Heart right ventricle (tissue), 16 donors: ENCODE measurements around the gene SERPINE1. TPM values are rescaled to one million over a fixed set of nuclear protein-coding genes. Genes with fewer than 3 reads are reported as not detected.
"Not testable (repeated sequence)": the region's sequence is repeated elsewhere in the genome, so short reads cannot be mapped to it uniquely, and the experiment has no call there.

ENCODE experiments used
- ATAC-seq, 8 donors: fragments of 200-7000 bp; cut with Tn5 transposase; one replicate each; pipeline ENCODE4 v1.9.1; 2020; ENCODE audit warnings: mild to moderate bottlenecking in 8 of 8, moderate library complexity in 8 of 8, moderate number of reproducible peaks in 1 of 8
- DNase-seq, 2 donors: peaks; one replicate each; pipeline ENCODE4 v3.0.0-alpha.2; 2020
- H3K27ac ChIP-seq, 10 donors: fragments of 200-600 bp; sonication (generic) in 2 of 10; one replicate each; pipeline versions ENCODE4 v1.5.0 to v1.8.0; 2020 to 2022; ENCODE audit warnings: mild to moderate bottlenecking in 3 of 10
- H3K27me3 ChIP-seq, 7 donors: fragments of 200-600 bp; one replicate each; pipeline ENCODE4 v1.8.0; 2021 to 2022; ENCODE audit warnings: mild to moderate bottlenecking in 2 of 7
- H3K36me3 ChIP-seq, 9 donors: fragments of 200-600 bp; sonication (generic) in 1 of 9; one replicate each; pipeline versions ENCODE4 v1.5.0 to v1.8.0; 2020 to 2022; ENCODE audit warnings: mild to moderate bottlenecking in 2 of 9
- H3K4me1 ChIP-seq, 9 donors: fragments of 200-600 bp; sonication (generic) in 1 of 9; one replicate each; pipeline versions ENCODE4 v1.5.0 to v1.8.0; 2020 to 2022; ENCODE audit warnings: mild to moderate bottlenecking in 4 of 9
- H3K4me3 ChIP-seq, 10 donors: fragments of 200-600 bp; sonication (generic) in 2 of 10; one replicate each; pipeline versions ENCODE4 v1.5.0 to v1.8.0; 2020 to 2022; ENCODE audit warnings: mild to moderate bottlenecking in 7 of 10, moderate library complexity in 2 of 10
- H3K9me3 ChIP-seq, 11 donors: fragments of 200-600 bp in 10 of 11; sonication (generic) in 2 of 11; one replicate each; pipeline versions ENCODE4 v1.5.0 to v1.8.0; 2013 to 2022; ENCODE audit warnings: mild to moderate bottlenecking in 2 of 11, control low read depth in 1 of 11, moderate library complexity in 1 of 11
- WGBS, 2 donors: extraction: QIAGEN DNeasy Blood & Tissue Kit; methylation state at CpG; one replicate each; pipeline ENCODE4 v1.1.7; 2013; ENCODE audit warnings: inconsistent platforms in 1 of 2; 5-methylcytosine and 5-hydroxymethylcytosine counted together
- intact Hi-C, 10 donors: fragments of 100-400 bp; cut with DNase I; formaldehyde crosslinking; loops; one replicate each; pipeline versions ENCODE4 v1.11.1 to v1.14.2; 2022
- polyA plus RNA-seq, 2 donors: library from polyadenylated mRNA; stranded (reverse); fragments of 200-250 nt; gene quantifications; one replicate each; pipeline ENCODE4 v1.2.3, GENCODE V29; 2013
- total RNA-seq, 10 donors: library from RNA; stranded (reverse); fragmentation: NEBNext Ultra II Directional in 3 of 10; extraction: Animal tissue kit (Norgen Biotek cat#: 25700) in 3 of 10; gene quantifications; one replicate each; pipeline versions ENCODE4 v1.2.1 to v1.2.4, GENCODE V29; 2021 to 2023
- TF ChIP-seq, protein P1 (sequence below), 9 donors: fragments of 200-600 bp; sonication (generic) in 2 of 9; IDR thresholded peaks; one replicate each; pipeline versions ENCODE4 v1.5.0 to v1.8.0; 2021 to 2022; ENCODE audit warnings: antibody characterized with exemption in 9 of 9, mild to moderate bottlenecking in 5 of 9, moderate library complexity in 1 of 9
- donor health status: Arrhythmogenic right ventricular cardiomyopathy.
- donor health status: ischemic (EF 13 %, LVEDD 7.1; RV severe dilation, severe dysfunction).
- donor health status: healthy with polysubstance abuse.
- donor health status: DM: no; HTN: yes; CAD: no.
- donor health status: DM: no; HTN: no; CAD: no.
- donor health status: ischemic (EF 25% LVEDD 6.9; RV normal size, moderate dysfunction).
- donor health status: ischemic (EF 25% LVEDD 5.7; RV mildly dilated, moderate dysfunction).
- donor health status: healthy.
- donor health status: DM: yes; HTN: yes; CAD: no.
- donor health status: Ischemic cardiomyopathy.
- donor health status: ischemic (EF 35%, LVEDD 5.7; RV mildly dilated, moderate dysfunction).
- donor health status: nonischemic (EF 11% LVEDD 7.7; RV severe dilation, severe dysfunction).
- donor health status: DM: yes; HTN: yes; CAD: no.
- donor health status: PGD.
- donor health status: ischemic (EF 29% LVEDD 5.4; RV normal size, mild dysfunction).
- donor health status: nonischemic (EF 23%, LVEDD 6.1; RV moderate dilation, normal function).

Gene SERPINE1
- total and polyA plus RNA-seq, 12 donors, result 1.2 to 269 (median 4.6) TPM

GRCh38 chr7:101102026-101102425, 24.9 kb upstream of the SERPINE1 start:
- no peaks in the 10 kb centered on the region for H3K36me3 ChIP-seq
- H3K4me1 ChIP-seq, result peaks cover 0 to 41% (median 24%) of the 10 kb centered on the region in 9 donors
- no peaks in the 10 kb centered on the region for H3K9me3 ChIP-seq
- 91 to 93% methylated on average over 6 of the region's 6 CpGs for WGBS, 2 donors
- TF ChIP-seq, protein P1, sequence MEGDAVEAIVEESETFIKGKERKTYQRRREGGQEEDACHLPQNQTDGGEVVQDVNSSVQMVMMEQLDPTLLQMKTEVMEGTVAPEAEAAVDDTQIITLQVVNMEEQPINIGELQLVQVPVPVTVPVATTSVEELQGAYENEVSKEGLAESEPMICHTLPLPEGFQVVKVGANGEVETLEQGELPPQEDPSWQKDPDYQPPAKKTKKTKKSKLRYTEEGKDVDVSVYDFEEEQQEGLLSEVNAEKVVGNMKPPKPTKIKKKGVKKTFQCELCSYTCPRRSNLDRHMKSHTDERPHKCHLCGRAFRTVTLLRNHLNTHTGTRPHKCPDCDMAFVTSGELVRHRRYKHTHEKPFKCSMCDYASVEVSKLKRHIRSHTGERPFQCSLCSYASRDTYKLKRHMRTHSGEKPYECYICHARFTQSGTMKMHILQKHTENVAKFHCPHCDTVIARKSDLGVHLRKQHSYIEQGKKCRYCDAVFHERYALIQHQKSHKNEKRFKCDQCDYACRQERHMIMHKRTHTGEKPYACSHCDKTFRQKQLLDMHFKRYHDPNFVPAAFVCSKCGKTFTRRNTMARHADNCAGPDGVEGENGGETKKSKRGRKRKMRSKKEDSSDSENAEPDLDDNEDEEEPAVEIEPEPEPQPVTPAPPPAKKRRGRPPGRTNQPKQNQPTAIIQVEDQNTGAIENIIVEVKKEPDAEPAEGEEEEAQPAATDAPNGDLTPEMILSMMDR (IDR thresholded peaks at IDR 0.05), result no peak
- no peak for ATAC-seq
- peaks cover 0 to 14% (median 0%) of the 10 kb centered on the region in 7 donors for H3K27me3 ChIP-seq
- no peak overlapping the region for H3K4me3 ChIP-seq
- no peak for DNase-seq
- H3K27ac ChIP-seq, result no peak overlapping the region
- intact Hi-C loops, result no loop called here

GRCh38 chr7:101103701-101104100, 23.2 kb upstream of the SERPINE1 start:
- H3K36me3 ChIP-seq, H3K4me3 ChIP-seq, DNase-seq, H3K9me3 ChIP-seq, intact Hi-C loops, ATAC-seq: not testable (repeated sequence)
- Histone ChIP-seq H3K27me3 (peaks cover 0 to 14% (median 0%) of the 10 kb centered on the region in 7 donors), H3K27ac (peak overlapping the region in 1 of 10 donors; percentile 42), H3K4me1 (peaks cover 0 to 53% (median 35%) of the 10 kb centered on the region in 9 donors)
- WGBS, 2 donors, result 88 to 92% methylated on average over 10 of the region's 10 CpGs

- H3K9me3 ChIP-seq, result no peaks in the 10 kb centered on the region
- 53 to 71% methylated on average over 15 of the region's 15 CpGs for WGBS, 2 donors
- intact Hi-C loops, result no loop called here
- DNase-seq (no peak), ATAC-seq (peak in 1 of 8 donors; percentile 15)
- TF ChIP-seq, protein P1 (IDR thresholded peaks at IDR 0.05), result no peak
- H3K36me3 ChIP-seq, result no peaks in the 10 kb centered on the region
- H3K27me3 ChIP-seq, result peaks cover 0 to 14% (median 0%) of the 10 kb centered on the region in 7 donors
- H3K27ac ChIP-seq, result peak overlapping the region in 1 of 10 donors; percentile 42
- no peak overlapping the region for H3K4me3 ChIP-seq
- H3K4me1 ChIP-seq, result peaks cover 0 to 53% (median 38%) of the 10 kb centered on the region in 9 donors
Observed at GRCh38 chr7:101104193-101104713, 22.7 kb upstream of the SERPINE1 start.

DNA sequence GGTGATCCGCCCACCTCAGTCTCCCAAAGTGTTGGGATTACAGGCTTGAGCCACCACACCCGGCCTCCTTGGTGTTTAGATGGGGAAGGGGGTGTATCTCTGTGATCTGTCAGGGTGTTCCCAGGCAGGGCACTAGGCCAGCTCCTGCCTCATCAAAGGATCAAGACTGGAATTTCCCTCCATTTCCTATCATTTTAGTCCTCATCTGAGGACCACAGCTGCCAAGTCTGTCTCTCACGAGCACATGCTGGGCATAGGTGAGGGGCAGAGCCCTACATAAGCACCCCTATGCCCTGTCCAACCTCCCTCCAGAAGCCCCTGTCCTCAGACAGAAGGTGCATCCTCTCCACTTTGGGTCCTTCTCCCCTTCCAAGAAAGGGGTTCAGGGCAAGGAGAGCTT, 22.1 kb upstream of the SERPINE1 start:
- Histone ChIP-seq H3K27me3 (peaks cover 0 to 14% (median 0%) of the 10 kb centered on the region in 7 donors), H3K4me3 (no peak overlapping the region), H3K36me3 (no peaks in the 10 kb centered on the region), H3K9me3 (no peaks in the 10 kb centered on the region), H3K4me1 (peaks cover 0 to 47% (median 33%) of the 10 kb centered on the region in 9 donors), H3K27ac (no peak overlapping the region)
- ATAC-seq (no peak), DNase-seq (no peak)
- intact Hi-C loops, result no loop called here
- WGBS, 2 donors, result 69 to 85% methylated on average over 3 of the region's 3 CpGs
- TF ChIP-seq, protein P1 (IDR thresholded peaks at IDR 0.05), result no peak

DNA sequence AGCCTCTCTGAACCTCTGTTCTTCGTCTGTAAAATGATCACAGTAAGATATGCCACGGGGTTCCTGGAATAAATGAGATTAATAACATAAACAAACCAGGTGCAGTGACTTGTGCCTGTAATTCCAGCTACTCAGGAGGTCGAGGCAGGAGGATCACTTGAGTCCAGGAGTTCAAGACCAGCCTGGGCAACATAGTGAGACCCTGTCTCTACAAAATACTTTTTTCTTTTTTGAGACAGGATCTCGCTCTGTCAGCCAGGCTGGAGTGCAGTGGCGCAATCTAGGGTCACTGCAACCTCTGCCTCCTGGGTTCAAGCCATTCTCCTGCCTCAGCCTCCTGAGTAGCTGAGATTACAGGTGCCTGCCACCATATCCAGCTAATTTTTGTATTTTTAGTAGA, 21.7 kb upstream of the SERPINE1 start:
- Histone ChIP-seq H3K27me3 (peaks cover 0 to 14% (median 0%) of the 10 kb centered on the region in 7 donors), H3K4me1 (peaks cover 0 to 43% (median 28%) of the 10 kb centered on the region in 9 donors)
- H3K27ac ChIP-seq, DNase-seq, H3K36me3 ChIP-seq, intact Hi-C loops, H3K9me3 ChIP-seq, H3K4me3 ChIP-seq, ATAC-seq: not testable (repeated sequence)
- WGBS, 2 donors, result 77 to 79% methylated on average over 5 of the region's 5 CpGs
